ENCODE data around the gene DMRTC2. TPM values are rescaled to one million over a fixed set of nuclear protein-coding genes. Genes with fewer than 3 reads are reported as not detected.

DMRTC2 gene
- total and polyA plus RNA-seq, 2 of the 13 experiments (the other 11 are each of a cell fraction or from before 2014, with no cell fraction given): not detected

- Histone ChIP-seq H2AFZ (ENCODE audit: low read length) (no peak overlapping the region), H3K4me2 (ENCODE audit: low read depth, low read length) (peak overlapping the region; percentile 93), H3K4me3 (replicated peaks in 1 of 3; ENCODE audit: insufficient read depth in 1 of 3, low read depth in 2 of 3, low read length in 3 of 3) (peak overlapping the region; percentile 87 to 95 (median 88)), H3K79me2 (ENCODE audit: insufficient read depth, low read length) (peaks cover 25% of the 10 kb centered on the region), H3K9ac (ENCODE audit: insufficient read depth, low read depth, low read length) (peak overlapping the region; percentile 83), H3K9me3 (ENCODE audit: low read length) (no peaks in the 10 kb centered on the region), H3K27ac (ENCODE audit: extremely low read length, insufficient read depth, low read length) (peak overlapping the region; percentile 71), H4K20me1 (ENCODE audit: insufficient read depth, low read length) (no peaks in the 10 kb centered on the region), H3K27me3 (ENCODE audit: control insufficient read depth in 1 of 2, insufficient read depth in 2 of 2, low read length in 2 of 2) (no peaks in the 10 kb centered on the region; a peak in 2 of 5 replicates), H3K4me1 (ENCODE audit: insufficient read depth, low read length) (peaks cover 51% of the 10 kb centered on the region), H3K36me3 (replicated peaks in 1 of 2; ENCODE audit: control insufficient read depth in 1 of 2, insufficient read depth in 2 of 2, low read length in 2 of 2) (0 out of 5 replicates have a peak, but pooled peaks cover 2 to 4% of the 10 kb centered on the region in 2 experiments)
- FAIRE-seq (peak; percentile 85), DNase-seq (ENCODE audit: low spot score) (peak; percentile 93), ATAC-seq (peak; percentile 91)
- ChIA-PET POLR2A (interaction anchor here (0.6 to 2.4 kb wide), 7 partner anchors 12 to 398 kb away, joined by 3 to 26 read pairs (median 3); partner anchors contain the start of genes GSK3A, RABAC1 and RPS19), CTCF (ENCODE audit: low intra/inter-chr PET ratio, low total read pairs) (no interaction called here)
- 0% methylated on average over 13 of the region's 66 CpGs for WGBS (ENCODE audit: low lambda C conversion rate)
- TSS peak; percentile 80 for BruUV-seq (replicated peaks)
- intact Hi-C loops (cut with micrococcal nuclease; ENCODE audit: unreplicated experiment): no loop called here
- in situ Hi-C loops (cut with HindIII; ENCODE audit: extremely low pct_ligation_motif_present, low pct_unique_long_range_greater_than_20kb): loop anchor here (5.0 to 10.0 kb wide), 2 partner anchors 51 to 73 kb away; partner anchors contain the start of gene RABAC1
- TF ChIP-seq KLF16 (CRISPR knock-in tag; IDR thresholded peaks at IDR 0.05): peak in 1 of 2 experiments; percentile 96; a peak in 2 of 4 replicates
- TF ChIP-seq ZNF777 (CRISPR knock-in tag; IDR thresholded peaks at IDR 0.05): peak; percentile 73
- peak; percentile 74 for TF ChIP-seq MEF2D (CRISPR knock-in tag; IDR thresholded peaks at IDR 0.05)
- TF ChIP-seq ZNF768 (CRISPR knock-in tag; IDR thresholded peaks at IDR 0.05): peak; percentile 9; the same call in 1 of the 2 replicates
- 0 out of 2 replicates have a peak, but pooled peaks have one; percentile 30 for TF ChIP-seq ZNF160 (CRISPR knock-in tag; IDR thresholded peaks at IDR 0.05)
- peak; percentile 90; the same call in 1 of the 2 replicates for TF ChIP-seq IRF2 (CRISPR knock-in tag; IDR thresholded peaks at IDR 0.05)
- no peak for TF ChIP-seq ZNF468 (CRISPR knock-in tag; IDR thresholded peaks at IDR 0.05)
- 0 out of 2 replicates have a peak, but pooled peaks have one; percentile 21 for TF ChIP-seq PPARG (CRISPR knock-in tag; conservative IDR thresholded peaks at IDR 0.05)
- peak; percentile 57; the same call in 1 of the 2 replicates for TF ChIP-seq SOX5 (CRISPR knock-in tag; IDR thresholded peaks at IDR 0.05; ENCODE audit: borderline replicate concordance)
- TF ChIP-seq THAP11 (CRISPR knock-in tag; IDR thresholded peaks at IDR 0.05): peak; percentile 96
- TF ChIP-seq ZNF234 (CRISPR knock-in tag; conservative IDR thresholded peaks at IDR 0.05): no peak
- TF ChIP-seq ZBTB26 (CRISPR knock-in tag; IDR thresholded peaks at IDR 0.05; ENCODE audit: borderline replicate concordance): peak; percentile 58; the same call in 1 of the 2 replicates
- TF ChIP-seq ZNF484 (CRISPR knock-in tag; IDR thresholded peaks at IDR 0.05; ENCODE audit: borderline replicate concordance, low read depth): no peak
- peak; percentile 6; the same call in 1 of the 2 replicates for TF ChIP-seq CEBPG (CRISPR knock-in tag; IDR thresholded peaks at IDR 0.05)
- TF ChIP-seq HNRNPLL (IDR thresholded peaks at IDR 0.05; ENCODE audit: low read depth, low read length, poor library complexity, severe bottlenecking): peak; percentile 85
- peak; percentile 77; the same call in 1 of the 2 replicates for TF ChIP-seq KDM5A (IDR thresholded peaks at IDR 0.05; ENCODE audit: borderline replicate concordance, low read length)
- TF ChIP-seq ZNF275 (CRISPR knock-in tag; IDR thresholded peaks at IDR 0.05; ENCODE audit: borderline replicate concordance): peak; percentile 80; the same call in 1 of the 2 replicates
- TF ChIP-seq ZNF263 (CRISPR knock-in tag; IDR thresholded peaks at IDR 0.05): peak; percentile 91
- peak; percentile 56; the same call in 1 of the 2 replicates for TF ChIP-seq ZFYVE20 (CRISPR knock-in tag; IDR thresholded peaks at IDR 0.05; ENCODE audit: borderline replicate concordance, low read depth)
- peak; percentile 74 for TF ChIP-seq ZNF264 (CRISPR knock-in tag; IDR thresholded peaks at IDR 0.05)
- TF ChIP-seq ZSCAN30 (CRISPR knock-in tag; IDR thresholded peaks at IDR 0.05): 0 out of 2 replicates have a peak, but pooled peaks have one; percentile 73
- TF ChIP-seq ZNF20 (CRISPR knock-in tag; IDR thresholded peaks at IDR 0.05): no peak
These were observed 39.2 kb downstream of the DMRTC2 start for GRCh38 chr19:41883821-41884733.
